ENCODE results near the gene YIPF6. TPM values are rescaled to one million over a fixed set of nuclear protein-coding genes. Genes with fewer than 3 reads are reported as not detected.

YIPF6 gene, protein sequence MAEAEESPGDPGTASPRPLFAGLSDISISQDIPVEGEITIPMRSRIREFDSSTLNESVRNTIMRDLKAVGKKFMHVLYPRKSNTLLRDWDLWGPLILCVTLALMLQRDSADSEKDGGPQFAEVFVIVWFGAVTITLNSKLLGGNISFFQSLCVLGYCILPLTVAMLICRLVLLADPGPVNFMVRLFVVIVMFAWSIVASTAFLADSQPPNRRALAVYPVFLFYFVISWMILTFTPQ
- total RNA-seq = 10 to 100 TPM; 12.6 to 33.2 (median 24.9) TPM

DNA sequence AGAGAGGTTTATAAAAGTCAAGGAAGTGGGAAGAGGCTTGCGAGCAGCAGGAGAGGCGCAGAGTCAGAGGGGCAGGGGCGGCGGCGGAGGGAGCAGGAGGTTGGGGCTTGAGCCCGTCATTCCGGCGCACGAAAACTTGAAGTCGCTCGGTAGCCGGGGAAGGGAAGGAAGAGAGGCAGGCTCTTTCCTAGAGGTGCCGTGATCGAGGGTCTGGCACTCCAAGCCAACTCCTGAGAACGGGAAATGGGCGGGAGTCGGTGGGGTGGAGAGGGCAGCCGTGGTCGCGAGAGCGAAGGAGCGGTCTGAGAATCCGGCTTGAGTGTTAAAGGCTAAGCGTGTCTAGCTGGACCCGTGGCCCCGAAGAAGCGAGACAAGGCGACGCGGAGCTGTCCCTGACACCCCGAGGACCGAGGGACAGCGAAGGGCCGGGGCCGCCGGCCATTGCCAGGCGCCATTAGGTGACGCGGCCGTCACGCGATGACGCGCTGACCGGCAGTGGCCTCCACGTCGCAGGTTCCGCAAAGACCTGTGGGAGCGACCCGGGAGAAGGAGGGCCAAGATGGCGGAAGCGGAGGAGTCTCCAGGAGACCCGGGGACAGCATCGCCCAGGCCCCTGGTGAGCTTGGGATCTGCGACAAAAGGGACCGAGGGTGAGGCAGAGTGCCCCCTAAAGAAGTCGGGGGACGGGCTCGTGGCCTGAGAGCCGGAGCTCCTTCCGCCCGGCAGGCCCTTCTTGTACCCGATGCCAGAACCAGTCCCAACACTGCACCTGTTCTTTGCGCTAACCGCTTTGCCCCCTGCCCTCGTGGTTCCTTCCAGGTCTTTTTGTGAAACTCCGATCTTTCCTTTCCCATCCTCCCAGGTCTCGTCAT lies at the start of gene YIPF6:
YIPF6 (plus strand) TSS at position 544 of the 872 bp plus-strand sequence; CDS start at position 560, 16 bp downstream.
- WGBS, 2 donors = 1 to 36% methylated on average over 28 to 68 of the region's 68 CpGs
- DNase-seq (ENCODE audit: low spot score in 2 of 2) = peak; percentile 65 to 94

DNA sequence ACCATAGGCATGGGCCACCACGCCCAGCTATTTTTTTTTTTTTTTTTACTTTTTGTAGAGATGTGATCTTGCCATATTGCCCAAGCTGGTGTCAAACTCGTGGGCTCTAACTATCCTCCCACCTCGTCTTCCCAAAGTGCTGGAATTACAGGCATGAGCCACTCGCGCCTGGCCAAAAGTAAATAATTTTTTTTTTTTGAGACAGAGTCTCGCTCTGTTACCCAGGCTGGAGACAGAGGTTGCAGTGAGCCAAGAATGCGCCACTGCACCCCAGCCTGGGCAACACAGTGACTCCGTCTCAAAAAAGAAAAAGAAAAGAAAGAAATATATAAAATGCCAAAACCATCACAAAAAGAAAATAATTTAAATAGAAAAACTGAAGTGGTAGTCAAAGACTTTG lies 47.1 kb upstream of the YIPF6 start:
- TF ChIP-seq, protein P1, sequence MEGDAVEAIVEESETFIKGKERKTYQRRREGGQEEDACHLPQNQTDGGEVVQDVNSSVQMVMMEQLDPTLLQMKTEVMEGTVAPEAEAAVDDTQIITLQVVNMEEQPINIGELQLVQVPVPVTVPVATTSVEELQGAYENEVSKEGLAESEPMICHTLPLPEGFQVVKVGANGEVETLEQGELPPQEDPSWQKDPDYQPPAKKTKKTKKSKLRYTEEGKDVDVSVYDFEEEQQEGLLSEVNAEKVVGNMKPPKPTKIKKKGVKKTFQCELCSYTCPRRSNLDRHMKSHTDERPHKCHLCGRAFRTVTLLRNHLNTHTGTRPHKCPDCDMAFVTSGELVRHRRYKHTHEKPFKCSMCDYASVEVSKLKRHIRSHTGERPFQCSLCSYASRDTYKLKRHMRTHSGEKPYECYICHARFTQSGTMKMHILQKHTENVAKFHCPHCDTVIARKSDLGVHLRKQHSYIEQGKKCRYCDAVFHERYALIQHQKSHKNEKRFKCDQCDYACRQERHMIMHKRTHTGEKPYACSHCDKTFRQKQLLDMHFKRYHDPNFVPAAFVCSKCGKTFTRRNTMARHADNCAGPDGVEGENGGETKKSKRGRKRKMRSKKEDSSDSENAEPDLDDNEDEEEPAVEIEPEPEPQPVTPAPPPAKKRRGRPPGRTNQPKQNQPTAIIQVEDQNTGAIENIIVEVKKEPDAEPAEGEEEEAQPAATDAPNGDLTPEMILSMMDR (IDR thresholded peaks at IDR 0.05) = no peak
- TF ChIP-seq POLR2A (IDR thresholded peaks at IDR 0.05) = no peak
- no peak overlapping the region for H3K4me3 ChIP-seq (ENCODE audit: low read depth, poor library complexity, severe bottlenecking)
- 78 to 81% methylated on average over 8 of the region's 8 CpGs for WGBS, 2 donors
- no peak for DNase-seq (ENCODE audit: low spot score in 2 of 2)
- intact Hi-C loops (cut with DNase I; ENCODE audit: low total_unique reads) = no loop called here

More for the DNA sequence above, at the start of gene YIPF6:
- intact Hi-C loops (cut with DNase I; ENCODE audit: low total_unique reads) = no loop called here
- TF ChIP-seq POLR2A (IDR thresholded peaks at IDR 0.05) = peak in 1 of 2 donors; percentile 40
- TF ChIP-seq, protein P1 (IDR thresholded peaks at IDR 0.05) = no peak
- H3K4me3 ChIP-seq (ENCODE audit: low read depth, poor library complexity, severe bottlenecking) = peak within 1 kb of the TSS; percentile 50

DNA sequence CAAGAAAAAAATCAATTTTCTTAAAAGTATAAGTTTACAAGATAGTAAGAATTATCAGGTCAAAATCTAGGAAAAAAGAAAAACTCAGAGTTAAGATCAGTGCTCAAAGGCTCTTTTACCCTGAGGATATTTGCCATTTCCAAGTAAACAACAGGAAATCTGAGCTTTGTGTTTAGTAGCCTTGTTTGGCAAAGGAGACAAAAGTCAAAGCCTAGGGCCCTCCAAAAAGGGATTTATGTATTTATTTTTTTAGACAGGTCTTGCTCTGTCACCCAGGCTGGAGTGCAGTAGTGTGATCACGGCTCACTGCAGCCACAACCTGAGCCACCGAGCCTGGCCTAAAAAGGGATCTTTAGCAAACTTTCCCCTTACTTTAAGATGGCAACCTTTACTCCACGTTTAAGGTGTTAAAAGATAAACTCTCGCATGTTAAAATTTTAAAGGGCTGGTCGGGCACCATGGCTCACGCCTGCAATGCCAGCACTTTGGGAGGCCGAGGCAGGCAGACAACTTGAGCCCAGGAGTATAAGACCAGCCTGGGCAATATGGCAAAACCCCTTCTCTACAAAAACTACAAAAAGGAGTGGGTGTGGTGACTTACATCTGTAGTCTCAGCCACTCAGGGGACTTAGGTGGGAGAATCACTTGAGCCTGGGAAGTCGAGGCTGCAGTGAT lies 44.2 kb upstream of the YIPF6 start:
- intact Hi-C loops (cut with DNase I; ENCODE audit: low total_unique reads) = no loop called here
- no peak for DNase-seq (ENCODE audit: low spot score in 2 of 2)
- WGBS, 2 donors = 74 to 87% methylated on average over 8 of the region's 8 CpGs
- H3K4me3 ChIP-seq (ENCODE audit: low read depth, poor library complexity, severe bottlenecking) = no peak overlapping the region
- TF ChIP-seq POLR2A (IDR thresholded peaks at IDR 0.05) = no peak
- TF ChIP-seq, protein P1 (IDR thresholded peaks at IDR 0.05) = no peak

DNA sequence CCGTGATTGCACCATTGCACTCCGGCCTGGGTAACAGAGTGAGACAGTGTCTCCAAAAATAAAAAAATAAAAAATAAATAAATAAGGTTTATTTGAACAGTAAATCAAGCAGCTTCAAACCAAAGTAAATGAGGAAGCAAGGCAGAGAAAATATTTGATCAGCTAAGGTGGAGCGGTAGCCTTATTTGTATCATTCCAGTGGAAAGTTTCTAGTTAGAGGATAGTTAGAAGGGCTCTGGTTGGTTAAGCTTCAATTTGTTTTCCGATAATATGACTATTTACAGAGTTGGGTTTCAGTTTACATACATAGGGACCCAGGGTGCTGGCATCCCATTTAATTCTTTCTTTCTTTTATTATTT lies 43.7 kb upstream of the YIPF6 start:
- intact Hi-C loops (cut with DNase I; ENCODE audit: low total_unique reads) = no loop called here
- no peak for DNase-seq (ENCODE audit: low spot score in 2 of 2)
- WGBS, 2 donors = 95 to 99% methylated on average over 4 of the region's 4 CpGs

DNA sequence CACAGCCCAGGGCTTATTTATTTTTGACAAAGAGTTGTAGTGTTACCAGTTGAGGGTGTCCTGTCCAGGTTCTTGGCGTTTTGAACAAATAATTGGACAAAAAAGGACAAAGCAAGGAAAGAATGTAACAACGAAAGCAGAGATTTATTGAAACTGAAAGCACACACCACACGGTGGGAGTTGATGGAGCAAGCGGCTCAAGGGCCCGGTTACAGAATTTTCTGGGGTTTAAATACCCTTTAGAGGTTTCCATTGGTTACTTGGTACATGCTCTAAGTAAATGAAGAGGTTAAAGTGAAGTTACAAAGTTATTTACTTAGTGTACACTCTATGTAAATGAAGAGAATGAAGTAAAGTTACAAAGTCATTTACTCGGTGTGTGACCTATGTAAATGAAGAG lies 37.8 kb upstream of the YIPF6 start:
- no peak for TF ChIP-seq POLR2A (IDR thresholded peaks at IDR 0.05)
- TF ChIP-seq, protein P1 (IDR thresholded peaks at IDR 0.05) = no peak
- intact Hi-C loops (cut with DNase I; ENCODE audit: low total_unique reads) = no loop called here
- DNase-seq (ENCODE audit: low spot score in 2 of 2) = no peak
- no peak overlapping the region for H3K4me3 ChIP-seq (ENCODE audit: low read depth, poor library complexity, severe bottlenecking)
- 63 to 73% methylated on average over 6 of the region's 6 CpGs for WGBS, 2 donors

More for the DNA sequence above, 43.7 kb upstream of the YIPF6 start:
- no peak for TF ChIP-seq POLR2A (IDR thresholded peaks at IDR 0.05)
- TF ChIP-seq, protein P1 (IDR thresholded peaks at IDR 0.05) = no peak
- H3K4me3 ChIP-seq (ENCODE audit: low read depth, poor library complexity, severe bottlenecking) = no peak overlapping the region
